Peyer's patch (tissue), 4 donors: Measurements from ENCODE around the gene HS6ST3. TPM values are rescaled to one million over a fixed set of nuclear protein-coding genes. Genes with fewer than 3 reads are reported as not detected.

Experiments used
- DNase-seq, 3 donors: peaks; one replicate each; pipeline ENCODE4 v3.0.0-alpha.2; 2017 to 2019
- H3K27ac ChIP-seq, 4 donors: fragments of 200-600 bp; sonication (generic); one replicate each; pipeline ENCODE4 v1.5.1; 2016 to 2019
- H3K27me3 ChIP-seq, 2 donors: fragments of 200-600 bp; sonication (generic); one replicate each; pipeline ENCODE4 v1.5.1; 2019
- H3K36me3 ChIP-seq, 3 donors: fragments of 200-600 bp; sonication (generic); one replicate each; pipeline ENCODE4 v1.5.1; 2016 to 2019
- H3K4me1 ChIP-seq, 4 donors: fragments of 200-600 bp; sonication (generic); one replicate each; pipeline ENCODE4 v1.5.1; 2016 to 2019
- H3K4me3 ChIP-seq, 4 donors: fragments of 200-600 bp; sonication (generic); 1 replicate in 3 of 4; 2 replicates in 1 of 4; pipeline ENCODE4 v1.5.1; 2016 to 2019; ENCODE audit warnings: mild to moderate bottlenecking in 1 of 4
- H3K9me3 ChIP-seq, 4 donors: fragments of 200-600 bp; sonication (generic); one replicate each; pipeline ENCODE4 v1.5.1; 2016 to 2019; ENCODE audit warnings: mild to moderate bottlenecking in 1 of 4
- CTCF ChIP-seq, 6 experiments: fragments of 450-650 bp in 4 of 6; fragments of 200-600 bp in 2 of 6; sonication (generic) in 1 of 6; IDR thresholded peaks; one replicate each; pipeline ENCODE4 v1.5.1; 2017 to 2019; ENCODE audit warnings: antibody characterized with exemption in 6 of 6, mild to moderate bottlenecking in 3 of 6, moderate library complexity in 1 of 6
- POLR2A ChIP-seq, 2 donors: fragments of 450-650 bp; IDR thresholded peaks; one replicate each; pipeline ENCODE4 v1.5.1; 2017; ENCODE audit warnings: antibody characterized with exemption in 2 of 2, mild to moderate bottlenecking in 2 of 2, moderate library complexity in 2 of 2
- total RNA-seq, 4 donors: library from RNA; depleted of rRNA; stranded (reverse); fragments of >200 nt; gene quantifications; one replicate each; pipeline ENCODE4 v1.1.0, GENCODE V29; 2016

The HS6ST3 gene
- total RNA-seq, 4 donors from 2014 or later = 0.09 TPM; not detected in 3

GRCh38 chr13:96822895-96823294 lies 733.0 kb downstream of the HS6ST3 start:
- no peaks in the 10 kb centered on the region for H3K4me1 ChIP-seq
- H3K27ac ChIP-seq = no peak overlapping the region
- DNase-seq = peak in 2 of 3 donors; percentile 50 to 52
- peak in 4 of 6 experiments; percentile 11 to 66 (median 54) for TF ChIP-seq CTCF (IDR thresholded peaks at IDR 0.05)
- TF ChIP-seq POLR2A (IDR thresholded peaks at IDR 0.05) = no peak
- H3K27me3 ChIP-seq = no peaks in the 10 kb centered on the region
- H3K9me3 ChIP-seq = no peaks in the 10 kb centered on the region
- H3K36me3 ChIP-seq = no peaks in the 10 kb centered on the region
- no peak overlapping the region for H3K4me3 ChIP-seq

GRCh38 chr13:96824140-96824539 lies 734.2 kb downstream of the HS6ST3 start:
- no peak for TF ChIP-seq POLR2A (IDR thresholded peaks at IDR 0.05)
- no peak for TF ChIP-seq CTCF (IDR thresholded peaks at IDR 0.05)
- no peak overlapping the region for H3K27ac ChIP-seq

GRCh38 chr13:96825653-96826052 lies 735.7 kb downstream of the HS6ST3 start:
- DNase-seq = no peak
- TF ChIP-seq CTCF (IDR thresholded peaks at IDR 0.05) (no peak), POLR2A (IDR thresholded peaks at IDR 0.05) (no peak)
- Histone ChIP-seq H3K4me1 (no peaks in the 10 kb centered on the region), H3K27ac (no peak overlapping the region), H3K36me3 (no peaks in the 10 kb centered on the region), H3K9me3 (no peaks in the 10 kb centered on the region), H3K4me3 (no peak overlapping the region), H3K27me3 (no peaks in the 10 kb centered on the region)

More at GRCh38 chr13:96824140-96824539, 734.2 kb downstream of the HS6ST3 start:
- H3K36me3 ChIP-seq = no peaks in the 10 kb centered on the region
- H3K27me3 ChIP-seq = no peaks in the 10 kb centered on the region
- no peaks in the 10 kb centered on the region for H3K9me3 ChIP-seq
- no peak overlapping the region for H3K4me3 ChIP-seq
- no peak for DNase-seq
- H3K4me1 ChIP-seq = no peaks in the 10 kb centered on the region

DNA sequence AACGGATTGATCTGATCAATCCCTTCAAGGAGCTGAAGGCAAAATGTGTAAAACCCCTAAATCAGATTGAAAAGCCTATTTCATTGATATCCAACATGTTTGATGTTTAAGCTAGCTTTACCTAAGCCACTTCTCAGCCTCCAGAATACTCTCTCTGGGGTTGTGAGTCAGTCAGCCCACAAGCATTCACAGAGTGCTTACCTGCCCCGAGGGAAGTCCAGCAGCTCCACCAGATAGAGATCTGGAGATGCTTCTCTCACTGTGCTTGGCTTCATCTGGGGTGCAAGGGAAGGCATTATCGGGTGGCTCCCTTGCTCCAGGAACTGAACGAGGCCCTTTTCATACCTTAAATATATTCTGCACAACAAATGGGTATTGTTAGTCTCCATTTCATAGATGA lies 744.7 kb downstream of the HS6ST3 start:
- H3K27me3 ChIP-seq = no peaks in the 10 kb centered on the region
- no peaks in the 10 kb centered on the region for H3K36me3 ChIP-seq
- DNase-seq = no peak
- no peaks in the 10 kb centered on the region for H3K4me1 ChIP-seq
- H3K27ac ChIP-seq = no peak overlapping the region
- no peak for TF ChIP-seq CTCF (IDR thresholded peaks at IDR 0.05)
- TF ChIP-seq POLR2A (IDR thresholded peaks at IDR 0.05) = no peak
- H3K9me3 ChIP-seq = no peaks in the 10 kb centered on the region
- no peak overlapping the region for H3K4me3 ChIP-seq

DNA sequence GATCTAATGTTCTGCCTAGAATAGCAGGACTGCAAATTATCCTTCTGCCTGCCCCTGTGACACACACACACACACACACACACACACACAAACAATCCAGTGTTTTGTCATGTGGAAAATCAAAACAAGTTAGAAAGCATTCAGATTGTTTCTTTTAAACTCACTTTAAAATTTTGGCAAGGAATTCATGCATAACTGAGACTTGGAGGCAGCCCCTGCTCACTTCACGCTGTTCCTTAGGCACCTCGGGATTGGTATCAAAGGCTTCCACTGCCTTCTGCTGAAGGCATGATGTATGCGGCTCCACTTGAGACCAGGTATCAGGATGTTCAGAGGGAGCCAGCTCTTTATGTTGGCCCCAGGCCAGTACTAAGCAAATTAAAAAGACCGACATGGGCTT lies 745.6 kb downstream of the HS6ST3 start:
- Histone ChIP-seq H3K36me3 (no peaks in the 10 kb centered on the region), H3K9me3 (no peaks in the 10 kb centered on the region), H3K27me3 (no peaks in the 10 kb centered on the region), H3K4me1 (no peaks in the 10 kb centered on the region), H3K4me3 (no peak overlapping the region), H3K27ac (no peak overlapping the region)
- TF ChIP-seq POLR2A (IDR thresholded peaks at IDR 0.05) (no peak), CTCF (IDR thresholded peaks at IDR 0.05) (no peak)
- DNase-seq = no peak

DNA sequence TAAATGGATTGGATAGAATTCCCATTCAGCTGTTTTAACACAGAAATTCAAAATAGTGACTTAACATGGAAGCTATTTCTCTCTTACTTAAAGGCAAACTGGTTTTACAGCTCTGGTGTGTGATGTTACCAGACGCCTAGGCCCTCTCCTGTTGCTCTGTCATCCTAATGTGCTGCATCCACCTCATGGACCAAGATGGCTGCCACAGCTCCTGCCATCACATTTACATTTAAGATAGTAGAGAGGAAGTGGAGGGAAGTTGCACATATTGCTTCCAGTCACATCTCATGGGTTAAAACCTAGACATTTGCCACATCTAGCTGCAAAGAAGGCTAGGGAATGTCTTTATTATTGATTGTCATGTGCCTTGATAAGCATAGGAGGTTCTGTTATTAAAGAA lies 746.8 kb downstream of the HS6ST3 start:
- Histone ChIP-seq H3K27me3 (no peaks in the 10 kb centered on the region), H3K9me3 (no peaks in the 10 kb centered on the region), H3K36me3 (no peaks in the 10 kb centered on the region), H3K4me1 (no peaks in the 10 kb centered on the region), H3K4me3 (no peak overlapping the region), H3K27ac (no peak overlapping the region)
- TF ChIP-seq CTCF (IDR thresholded peaks at IDR 0.05) (no peak), POLR2A (IDR thresholded peaks at IDR 0.05) (no peak)
- no peak for DNase-seq
